Measurements from ENCODE around the gene ACTL8.

ACTL8 gene

DNA sequence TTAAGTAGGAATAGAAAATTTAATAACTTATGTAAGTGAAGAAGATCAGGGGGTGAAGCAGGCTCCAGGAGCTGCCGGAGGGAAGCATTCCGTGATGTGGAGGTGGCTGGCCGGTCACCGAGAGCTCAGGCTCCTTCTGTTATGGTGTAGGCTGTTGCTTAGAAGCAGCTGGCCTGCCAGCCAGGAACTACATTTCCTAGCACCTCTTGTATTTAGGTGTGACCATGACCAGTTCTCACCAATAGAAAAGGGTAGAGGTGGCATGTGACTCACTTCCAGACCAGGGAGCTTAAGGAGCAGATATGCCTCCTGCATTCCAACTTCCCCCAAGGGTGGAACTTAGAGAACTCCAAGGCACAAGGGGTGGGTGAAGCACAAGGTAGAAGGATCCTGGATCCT lies 120.7 kb downstream of the ACTL8 start:
- DNase-seq (ENCODE audit: low read depth in 2 of 2): no peak
